Measurements from ENCODE around the gene RNF126. TPM values are rescaled to one million over a fixed set of nuclear protein-coding genes. Genes with fewer than 3 reads are reported as not detected.
"Not testable (repeated sequence)": the region's sequence is repeated elsewhere in the genome, so short reads cannot be mapped to it uniquely, and the experiment has no call there.

RNF126 gene
- total RNA-seq, 1 donor from 2014 or later = 39.0 TPM

DNA sequence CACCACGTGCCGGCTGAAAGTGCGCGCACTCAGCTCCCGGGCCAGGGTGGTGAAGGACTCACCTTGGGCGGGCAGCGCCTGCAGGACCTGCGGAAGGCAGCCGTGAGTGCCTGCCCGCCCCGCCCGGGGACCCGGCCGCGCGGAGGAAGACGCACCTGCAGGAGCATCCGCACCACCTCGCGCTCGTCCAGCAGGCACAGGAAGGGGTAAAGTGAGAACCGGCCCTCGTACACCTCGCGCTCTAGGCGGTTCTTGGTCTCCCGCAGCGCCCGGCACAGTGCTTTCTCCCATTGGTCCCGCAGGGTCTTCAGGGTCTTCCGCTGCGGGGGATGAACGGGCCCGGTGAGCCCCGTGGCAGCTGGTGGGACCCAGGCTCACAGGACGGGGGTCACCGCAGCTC, 40.3 kb downstream of the RNF126 start:
- H3K27me3 ChIP-seq = no peaks in the 10 kb centered on the region
- H3K4me1 ChIP-seq = no peaks in the 10 kb centered on the region
- peaks cover 62 to 74% of the 10 kb centered on the region in 2 donors for H3K36me3 ChIP-seq
- TF ChIP-seq, protein P1, sequence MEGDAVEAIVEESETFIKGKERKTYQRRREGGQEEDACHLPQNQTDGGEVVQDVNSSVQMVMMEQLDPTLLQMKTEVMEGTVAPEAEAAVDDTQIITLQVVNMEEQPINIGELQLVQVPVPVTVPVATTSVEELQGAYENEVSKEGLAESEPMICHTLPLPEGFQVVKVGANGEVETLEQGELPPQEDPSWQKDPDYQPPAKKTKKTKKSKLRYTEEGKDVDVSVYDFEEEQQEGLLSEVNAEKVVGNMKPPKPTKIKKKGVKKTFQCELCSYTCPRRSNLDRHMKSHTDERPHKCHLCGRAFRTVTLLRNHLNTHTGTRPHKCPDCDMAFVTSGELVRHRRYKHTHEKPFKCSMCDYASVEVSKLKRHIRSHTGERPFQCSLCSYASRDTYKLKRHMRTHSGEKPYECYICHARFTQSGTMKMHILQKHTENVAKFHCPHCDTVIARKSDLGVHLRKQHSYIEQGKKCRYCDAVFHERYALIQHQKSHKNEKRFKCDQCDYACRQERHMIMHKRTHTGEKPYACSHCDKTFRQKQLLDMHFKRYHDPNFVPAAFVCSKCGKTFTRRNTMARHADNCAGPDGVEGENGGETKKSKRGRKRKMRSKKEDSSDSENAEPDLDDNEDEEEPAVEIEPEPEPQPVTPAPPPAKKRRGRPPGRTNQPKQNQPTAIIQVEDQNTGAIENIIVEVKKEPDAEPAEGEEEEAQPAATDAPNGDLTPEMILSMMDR (IDR thresholded peaks at IDR 0.05) = no peak
- intact Hi-C loops (cut with DNase I) = no loop called here
- no peaks in the 10 kb centered on the region for H3K9me3 ChIP-seq
- H3K27ac ChIP-seq = no peak overlapping the region
- no peak overlapping the region for H3K4me3 ChIP-seq
- no peak for DNase-seq (ENCODE audit: low spot score in 2 of 2)

DNA sequence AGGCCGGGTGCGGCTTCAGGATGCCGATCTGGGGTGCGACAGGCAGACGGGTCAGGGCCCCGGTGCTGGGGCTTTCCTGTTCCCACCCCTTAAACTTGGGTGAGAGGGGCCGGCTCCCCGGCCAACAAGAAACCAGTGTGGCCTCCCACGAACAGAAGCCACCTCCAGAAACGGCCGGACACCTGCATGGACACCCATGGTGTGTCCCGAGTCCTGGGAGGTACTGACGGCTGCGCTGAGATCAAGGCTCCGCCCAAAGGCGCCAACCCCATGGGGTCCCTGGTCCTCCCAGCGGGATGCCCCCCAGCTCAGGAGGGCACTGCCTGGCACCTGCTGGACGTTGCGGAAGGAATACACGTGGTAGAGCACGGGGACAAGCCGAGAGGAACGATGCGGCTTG, 41.2 kb downstream of the RNF126 start:
- DNase-seq (ENCODE audit: low spot score in 2 of 2) = no peak
- intact Hi-C loops (cut with DNase I) = no loop called here
- Histone ChIP-seq H3K4me3 (no peak overlapping the region), H3K27me3 (no peaks in the 10 kb centered on the region), H3K27ac (no peak overlapping the region), H3K9me3 (no peaks in the 10 kb centered on the region), H3K4me1 (no peaks in the 10 kb centered on the region), H3K36me3 (peaks cover 68 to 82% of the 10 kb centered on the region in 2 donors)
- TF ChIP-seq, protein P1 (IDR thresholded peaks at IDR 0.05) = no peak

DNA sequence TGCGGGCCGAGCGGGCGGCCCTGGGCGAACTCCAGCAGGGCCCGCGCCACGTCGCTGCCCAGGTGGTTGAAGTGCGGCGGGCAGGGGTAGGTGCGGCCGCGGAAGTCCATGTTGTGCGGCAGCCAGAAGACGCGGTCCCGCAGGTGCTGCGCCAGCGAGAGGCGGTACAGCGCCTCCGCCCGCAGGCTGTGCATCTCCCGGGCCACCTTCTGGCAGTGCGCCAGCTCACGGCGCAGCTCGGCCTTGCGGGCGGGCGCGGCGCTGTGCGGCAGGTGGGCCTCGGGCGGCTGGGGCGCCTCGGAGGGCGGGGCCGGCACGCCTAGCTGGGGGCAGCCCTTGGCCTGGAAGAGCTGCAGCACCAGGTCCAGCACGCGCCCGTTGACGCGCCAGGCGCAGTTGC, 41.8 kb downstream of the RNF126 start:
- H3K27ac ChIP-seq; DNase-seq (ENCODE audit: low spot score in 2 of 2); H3K27me3 ChIP-seq; H3K9me3 ChIP-seq; H3K4me1 ChIP-seq; H3K4me3 ChIP-seq; intact Hi-C loops (cut with DNase I): not testable (repeated sequence)
- H3K36me3 ChIP-seq = peaks cover 68 to 82% of the 10 kb centered on the region in 2 donors

DNA sequence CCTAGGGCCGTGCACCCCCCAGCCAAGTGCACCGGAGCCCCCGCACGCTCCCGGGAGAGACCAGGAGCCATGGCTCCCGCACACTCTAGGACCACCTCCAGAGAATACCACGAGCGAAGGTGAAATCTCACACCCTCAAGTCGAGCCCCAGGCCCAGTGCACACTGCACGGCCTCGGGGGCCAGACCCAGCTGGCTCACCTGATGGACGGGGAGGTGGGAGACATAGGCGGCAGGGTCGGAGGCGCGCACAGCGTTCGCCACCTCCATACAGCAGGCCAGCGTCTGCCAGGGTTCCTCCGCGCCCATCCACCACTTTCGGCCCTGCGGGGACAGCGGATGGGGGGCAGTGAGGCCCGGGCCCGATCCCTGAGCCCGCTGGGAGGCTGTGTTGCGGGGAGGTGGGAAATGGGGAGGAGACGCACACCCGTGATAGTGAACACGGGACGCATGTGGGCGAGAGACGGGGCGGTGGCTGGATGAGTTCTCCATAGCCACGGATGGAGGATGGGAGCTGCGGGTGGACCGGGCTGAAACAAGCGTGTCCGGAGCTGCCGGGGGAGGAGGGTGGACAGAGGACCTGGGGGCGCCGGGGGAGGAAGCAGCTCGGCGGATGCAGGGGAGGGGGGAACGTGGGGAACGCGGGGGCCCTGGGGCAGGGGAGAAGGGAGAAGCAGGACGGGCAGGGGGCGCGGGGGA, 42.7 kb downstream of the RNF126 start:
- TF ChIP-seq, protein P1 (IDR thresholded peaks at IDR 0.05) = no peak
- no peak for DNase-seq (ENCODE audit: low spot score in 2 of 2)
- H3K36me3 ChIP-seq = peaks cover 62 to 79% of the 10 kb centered on the region in 2 donors
- H3K4me1 ChIP-seq = no peaks in the 10 kb centered on the region
- H3K27me3 ChIP-seq = no peaks in the 10 kb centered on the region
- intact Hi-C loops (cut with DNase I) = no loop called here
- H3K4me3 ChIP-seq = no peak overlapping the region
- no peaks in the 10 kb centered on the region for H3K9me3 ChIP-seq
- no peak overlapping the region for H3K27ac ChIP-seq

DNA sequence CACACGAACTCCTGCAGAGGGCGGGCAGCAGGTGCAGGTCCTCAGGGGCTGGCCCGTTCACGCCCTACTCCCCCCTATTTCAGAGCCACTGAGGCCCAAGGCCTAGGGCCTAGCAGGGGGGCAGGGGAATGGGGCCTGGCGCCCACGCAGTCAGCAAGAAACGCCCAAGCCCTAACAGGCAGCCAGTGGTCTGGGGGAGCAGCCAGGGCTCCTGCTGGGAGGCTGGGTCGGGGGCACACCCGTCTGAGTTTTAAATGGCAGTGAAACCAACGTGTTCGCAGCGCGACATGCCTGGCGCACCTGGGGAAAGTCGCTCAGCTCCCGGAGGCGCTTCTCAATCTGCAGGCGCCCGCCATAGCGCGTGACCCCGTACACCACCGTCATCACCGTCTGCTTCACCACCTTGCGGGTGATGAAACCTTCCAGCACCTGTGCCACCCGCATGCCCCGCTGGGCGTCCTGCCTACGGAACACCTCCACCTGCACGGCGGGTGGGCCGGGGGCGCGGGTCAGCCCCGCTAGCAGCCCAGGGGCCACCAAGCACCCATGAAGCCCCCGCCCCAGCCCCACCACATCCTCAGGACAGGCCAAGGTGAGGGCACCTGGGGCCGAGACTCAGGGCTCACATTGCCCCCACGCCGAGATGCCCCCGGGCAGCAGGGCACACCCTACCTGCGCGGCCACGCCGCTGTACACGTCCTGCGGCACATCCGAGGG, 43.6 kb downstream of the RNF126 start:
- Histone ChIP-seq H3K4me3 (no peak overlapping the region), H3K27ac (no peak overlapping the region), H3K36me3 (peaks cover 57 to 70% of the 10 kb centered on the region in 2 donors), H3K4me1 (no peaks in the 10 kb centered on the region), H3K9me3 (no peaks in the 10 kb centered on the region), H3K27me3 (no peaks in the 10 kb centered on the region)
- TF ChIP-seq, protein P1 (IDR thresholded peaks at IDR 0.05) = no peak
- DNase-seq (ENCODE audit: low spot score in 2 of 2) = no peak
- intact Hi-C loops (cut with DNase I) = no loop called here

DNA sequence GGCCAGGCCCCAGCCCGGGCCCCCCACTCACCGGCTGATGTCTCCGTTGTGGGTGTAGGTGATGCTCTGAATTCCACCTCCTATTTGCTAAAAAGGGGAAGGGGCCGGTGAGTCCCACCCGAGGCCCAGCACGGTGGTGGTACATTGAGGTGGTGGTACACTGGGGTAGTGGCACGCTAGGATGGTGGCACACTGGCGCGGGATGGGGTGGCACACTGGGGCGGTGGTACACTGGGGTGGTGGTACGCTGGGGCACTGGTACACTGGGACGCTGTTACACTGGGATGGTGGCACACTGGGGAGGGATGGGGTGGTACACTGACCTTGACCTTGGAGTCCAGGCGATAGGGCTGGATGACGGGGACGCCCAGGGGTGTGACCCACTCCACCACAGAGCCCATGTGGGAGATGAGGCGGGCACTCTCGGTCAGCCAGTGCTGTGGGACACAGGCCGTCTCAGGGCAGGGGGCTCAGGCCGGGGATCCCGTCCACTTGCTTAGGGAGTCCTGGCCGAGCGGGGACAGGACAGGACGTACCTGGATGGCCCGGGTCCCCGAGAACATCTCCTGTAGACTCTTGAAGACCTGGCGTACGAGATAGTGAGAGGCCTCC, 44.2 kb downstream of the RNF126 start:
- intact Hi-C loops (cut with DNase I) = no loop called here
- TF ChIP-seq, protein P1 (IDR thresholded peaks at IDR 0.05) = no peak
- H3K27me3 ChIP-seq = no peaks in the 10 kb centered on the region
- H3K4me3 ChIP-seq = no peak overlapping the region
- no peaks in the 10 kb centered on the region for H3K4me1 ChIP-seq
- no peaks in the 10 kb centered on the region for H3K9me3 ChIP-seq
- no peak overlapping the region for H3K27ac ChIP-seq
- DNase-seq (ENCODE audit: low spot score in 2 of 2) = no peak
- peaks cover 55 to 65% of the 10 kb centered on the region in 2 donors for H3K36me3 ChIP-seq

All from ascending aorta (tissue), 2 donors.